Measurements from ENCODE around the gene TNS2.

- TF ChIP-seq CTCF (conservative IDR thresholded peaks at IDR 0.05; ENCODE audit: low read depth, low read length) (no peak), EZH2 (IDR thresholded peaks at IDR 0.05; ENCODE audit: borderline replicate concordance, low read depth, low read length, poor library complexity, severe bottlenecking) (no peak)
These were observed 45.3 kb upstream of the TNS2 start for GRCh38 chr12:53004582-53004981.

All from A673 (cell line).